ENCODE measurements around the gene TMEM117. TPM values are rescaled to one million over a fixed set of nuclear protein-coding genes. Genes with fewer than 3 reads are reported as not detected.

Gene TMEM117
- total RNA-seq, 4 donors from 2014 or later, result 16.9 to 24.9 (median 21.1) TPM

- Histone ChIP-seq H3K27me3 (no peaks in the 10 kb centered on the region), H3K4me1 (peaks cover 0 to 27% (median 5%) of the 10 kb centered on the region in 4 donors), H3K27ac (peak overlapping the region in 2 of 4 donors; percentile 65 to 76), H3K9me3 (no peaks in the 10 kb centered on the region), H3K4me3 (no peak overlapping the region), H3K36me3 (no peaks in the 10 kb centered on the region)
- no peak for TF ChIP-seq POLR2A (IDR thresholded peaks at IDR 0.05)
- no peak for TF ChIP-seq EP300 (IDR thresholded peaks at IDR 0.05)
- TF ChIP-seq CTCF (IDR thresholded peaks at IDR 0.05), result no peak
- no peak for DNase-seq (ENCODE audit: low spot score in 2 of 2)
- WGBS, 2 donors, result 84 to 89% methylated on average over 2 of the region's 2 CpGs
Observed at GRCh38 chr12:43883748-43884147, 47.9 kb downstream of the TMEM117 start.

- no peaks in the 10 kb centered on the region for H3K9me3 ChIP-seq
- H3K4me1 ChIP-seq, result peaks cover 0 to 27% (median 5%) of the 10 kb centered on the region in 4 donors
- no peaks in the 10 kb centered on the region for H3K27me3 ChIP-seq
- TF ChIP-seq EP300 (IDR thresholded peaks at IDR 0.05) (peak; percentile 30 to 69), POLR2A (IDR thresholded peaks at IDR 0.05) (peak in 1 of 2 donors; percentile 19), CTCF (IDR thresholded peaks at IDR 0.05) (no peak)
- peak; percentile 41 to 69 for DNase-seq (ENCODE audit: low spot score in 2 of 2)
- no peak overlapping the region for H3K4me3 ChIP-seq
- no peaks in the 10 kb centered on the region for H3K36me3 ChIP-seq
- WGBS, 2 donors, result 33 to 39% methylated on average over 8 of the region's 8 CpGs
- H3K27ac ChIP-seq, result peak overlapping the region; percentile 36 to 76 (median 70)
Observed at GRCh38 chr12:43884683-43885410, 49.0 kb downstream of the TMEM117 start.

- no peak for DNase-seq (ENCODE audit: low spot score in 2 of 2)
- H3K4me1 ChIP-seq, result peaks cover 0 to 27% (median 5%) of the 10 kb centered on the region in 4 donors
- no peak overlapping the region for H3K27ac ChIP-seq
- WGBS, 2 donors, result 88 to 90% methylated on average over 2 of the region's 2 CpGs
- H3K9me3 ChIP-seq, result no peaks in the 10 kb centered on the region
- no peaks in the 10 kb centered on the region for H3K27me3 ChIP-seq
- no peak overlapping the region for H3K4me3 ChIP-seq
- no peak for TF ChIP-seq POLR2A (IDR thresholded peaks at IDR 0.05)
- TF ChIP-seq CTCF (IDR thresholded peaks at IDR 0.05), result no peak
- no peak for TF ChIP-seq EP300 (IDR thresholded peaks at IDR 0.05)
- no peaks in the 10 kb centered on the region for H3K36me3 ChIP-seq
Observed at GRCh38 chr12:43887397-43887796, 51.5 kb downstream of the TMEM117 start.

- H3K9me3 ChIP-seq, result no peaks in the 10 kb centered on the region
- 76 to 96% methylated on average over 3 of the region's 3 CpGs for WGBS, 2 donors
- TF ChIP-seq EP300 (IDR thresholded peaks at IDR 0.05) (no peak), CTCF (IDR thresholded peaks at IDR 0.05) (no peak), POLR2A (IDR thresholded peaks at IDR 0.05) (no peak)
Observed at GRCh38 chr12:43891856-43892574, 56.1 kb downstream of the TMEM117 start.

GRCh38 chr12:43893670-43894069 is 57.8 kb downstream of the TMEM117 start:
- TF ChIP-seq POLR2A (IDR thresholded peaks at IDR 0.05) (no peak), CTCF (IDR thresholded peaks at IDR 0.05) (no peak), EP300 (IDR thresholded peaks at IDR 0.05) (no peak)
- Histone ChIP-seq H3K4me3 (no peak overlapping the region), H3K9me3 (no peaks in the 10 kb centered on the region), H3K27ac (no peak overlapping the region), H3K36me3 (no peaks in the 10 kb centered on the region), H3K27me3 (no peaks in the 10 kb centered on the region), H3K4me1 (no peaks in the 10 kb centered on the region)
- DNase-seq (ENCODE audit: low spot score in 2 of 2), result no peak
- 90 to 97% methylated on average over 2 of the region's 2 CpGs for WGBS, 2 donors

More at GRCh38 chr12:43891856-43892574, 56.1 kb downstream of the TMEM117 start:
- Histone ChIP-seq H3K27ac (no peak overlapping the region), H3K4me3 (no peak overlapping the region), H3K27me3 (no peaks in the 10 kb centered on the region), H3K36me3 (no peaks in the 10 kb centered on the region), H3K4me1 (no peaks in the 10 kb centered on the region)
- no peak for DNase-seq (ENCODE audit: low spot score in 2 of 2)

All from tibial nerve (tissue), 4 donors.